GM12872 (cell line): Measurements from ENCODE around the gene NOD2.

ENCODE experiments used
- TF ChIP-seq, protein P1 (sequence below): IDR thresholded peaks from 3 replicates; pipeline ENCODE4 v1.5.1; 2011; ENCODE audit warnings: low read depth, mild to moderate bottlenecking, low read length, moderate library complexity; ENCODE audit not compliant: insufficient read depth

The NOD2 gene

DNA sequence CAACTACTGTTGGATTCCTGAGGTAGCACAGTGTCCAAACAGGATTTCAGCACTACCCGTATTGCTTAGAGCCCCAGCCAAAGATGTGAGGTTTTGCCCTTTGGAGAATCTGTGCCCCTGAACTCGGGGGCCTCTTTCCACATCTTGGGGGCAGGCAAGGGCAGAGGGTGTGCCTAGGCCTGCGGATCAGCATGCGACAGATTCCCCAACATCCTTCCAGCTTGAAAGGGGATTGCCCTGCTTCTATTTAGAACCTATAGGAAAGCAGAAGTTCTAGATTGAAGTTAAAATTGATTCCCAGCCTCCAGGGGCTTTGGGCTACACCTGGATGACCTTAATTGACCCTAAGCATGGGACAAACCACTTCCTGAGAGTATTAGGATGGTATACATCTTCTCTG, 19.6 kb downstream of the NOD2 start:
- TF ChIP-seq, protein P1, sequence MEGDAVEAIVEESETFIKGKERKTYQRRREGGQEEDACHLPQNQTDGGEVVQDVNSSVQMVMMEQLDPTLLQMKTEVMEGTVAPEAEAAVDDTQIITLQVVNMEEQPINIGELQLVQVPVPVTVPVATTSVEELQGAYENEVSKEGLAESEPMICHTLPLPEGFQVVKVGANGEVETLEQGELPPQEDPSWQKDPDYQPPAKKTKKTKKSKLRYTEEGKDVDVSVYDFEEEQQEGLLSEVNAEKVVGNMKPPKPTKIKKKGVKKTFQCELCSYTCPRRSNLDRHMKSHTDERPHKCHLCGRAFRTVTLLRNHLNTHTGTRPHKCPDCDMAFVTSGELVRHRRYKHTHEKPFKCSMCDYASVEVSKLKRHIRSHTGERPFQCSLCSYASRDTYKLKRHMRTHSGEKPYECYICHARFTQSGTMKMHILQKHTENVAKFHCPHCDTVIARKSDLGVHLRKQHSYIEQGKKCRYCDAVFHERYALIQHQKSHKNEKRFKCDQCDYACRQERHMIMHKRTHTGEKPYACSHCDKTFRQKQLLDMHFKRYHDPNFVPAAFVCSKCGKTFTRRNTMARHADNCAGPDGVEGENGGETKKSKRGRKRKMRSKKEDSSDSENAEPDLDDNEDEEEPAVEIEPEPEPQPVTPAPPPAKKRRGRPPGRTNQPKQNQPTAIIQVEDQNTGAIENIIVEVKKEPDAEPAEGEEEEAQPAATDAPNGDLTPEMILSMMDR, result no peak

DNA sequence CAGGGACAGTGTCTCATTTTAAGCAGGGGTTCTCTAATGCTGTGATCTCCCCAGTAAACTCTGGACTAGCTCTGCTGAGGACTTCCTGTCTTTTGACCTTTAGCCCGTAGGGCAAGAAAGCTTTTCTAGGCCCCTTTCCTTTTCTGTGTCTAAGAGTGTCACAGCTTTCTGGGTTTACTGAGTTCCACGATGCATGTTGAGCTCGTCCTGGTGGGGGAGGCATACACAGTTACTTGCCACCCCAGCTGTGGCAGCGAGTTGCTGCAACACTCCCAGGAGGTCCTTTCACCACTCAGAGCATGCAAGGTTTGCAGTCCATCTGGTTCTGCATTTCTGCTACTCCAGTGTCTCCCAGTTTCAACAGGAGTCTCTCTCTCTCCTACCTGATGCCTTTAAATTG, 23.7 kb downstream of the NOD2 start:
- TF ChIP-seq, protein P1, result no peak

DNA sequence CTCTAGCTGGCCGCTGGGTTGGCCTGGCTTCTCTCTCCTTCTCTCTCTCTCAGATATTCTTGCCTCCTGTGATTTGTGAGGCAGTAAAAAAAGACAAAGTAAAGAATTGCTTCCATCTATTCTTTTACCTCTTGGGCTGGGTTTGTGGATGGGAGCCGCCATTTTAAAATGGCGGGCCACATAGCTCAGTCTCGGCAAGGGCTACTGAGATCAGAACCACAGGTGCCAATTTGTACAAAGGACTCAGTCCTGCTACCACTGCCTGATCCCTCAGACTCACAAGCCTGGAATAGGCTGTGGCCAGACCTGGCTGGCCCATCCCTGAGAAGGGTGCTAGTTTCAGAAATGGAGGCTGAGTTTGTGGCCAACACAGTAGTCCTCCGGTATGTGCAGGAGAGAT, 24.1 kb downstream of the NOD2 start:
- TF ChIP-seq, protein P1, result no peak

DNA sequence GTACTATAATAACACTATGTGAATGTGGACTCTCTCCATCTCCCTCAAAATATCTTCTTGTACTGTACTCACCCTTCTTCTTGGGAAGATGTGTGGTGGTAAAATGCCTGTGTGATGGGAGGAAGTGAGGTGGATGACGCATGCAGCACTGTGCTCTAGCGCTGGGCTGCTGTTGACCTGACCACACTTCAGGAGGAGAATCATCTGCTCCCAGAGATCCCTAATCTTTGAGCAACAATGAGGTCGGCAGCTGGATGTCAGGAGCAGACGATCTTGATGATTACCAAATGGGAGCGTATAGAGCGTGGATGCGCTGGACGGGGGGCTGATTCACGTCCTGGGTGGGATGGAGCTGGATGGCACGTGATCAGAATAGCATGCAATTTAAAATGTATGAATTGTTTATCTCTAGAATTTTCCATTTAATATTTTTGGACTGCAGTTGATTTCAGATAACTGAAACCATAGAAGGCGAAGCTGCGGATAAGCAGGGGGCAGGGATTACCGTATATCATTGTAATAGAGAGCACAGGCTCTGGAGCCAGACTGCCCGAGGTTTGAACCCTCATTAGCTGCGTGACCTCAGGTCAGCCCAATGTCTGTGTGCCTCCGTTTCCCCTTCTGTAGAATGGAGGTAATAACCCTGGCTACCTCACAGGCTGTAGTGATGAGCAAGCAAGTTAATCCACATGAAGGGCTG, 24.8 kb downstream of the NOD2 start:
- TF ChIP-seq, protein P1, result no peak

DNA sequence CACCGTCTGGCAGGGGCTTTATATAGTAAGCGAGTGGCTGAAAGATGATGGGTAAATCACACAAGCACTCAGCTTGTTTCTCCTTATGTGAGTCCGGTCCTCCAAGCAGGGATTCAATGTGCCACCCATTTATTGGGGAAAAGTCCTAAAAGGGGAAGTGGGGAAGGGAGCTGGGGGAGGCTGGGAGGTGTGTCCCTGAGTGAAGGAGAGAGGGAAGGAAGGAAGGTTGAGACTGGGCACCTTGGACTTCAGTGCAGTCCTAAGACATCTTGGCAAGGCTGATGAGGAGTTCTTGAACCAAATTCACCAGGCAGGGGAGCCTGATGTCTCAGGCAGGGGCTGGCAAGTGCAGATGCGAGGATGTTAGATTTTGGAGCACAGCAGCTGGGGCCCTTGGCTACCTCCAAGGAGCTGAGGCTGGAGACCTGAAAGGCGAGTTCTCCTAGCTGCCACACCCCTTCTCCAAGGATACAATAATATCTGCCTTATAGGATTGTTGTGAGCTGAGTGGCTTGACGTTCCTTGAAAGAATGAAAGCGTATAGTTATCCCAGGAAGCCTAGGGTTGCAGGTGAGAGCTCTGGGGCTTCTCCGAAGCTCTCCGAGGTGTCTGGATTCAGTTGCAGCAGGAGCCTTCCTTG, 25.5 kb downstream of the NOD2 start:
- TF ChIP-seq, protein P1, result no peak

DNA sequence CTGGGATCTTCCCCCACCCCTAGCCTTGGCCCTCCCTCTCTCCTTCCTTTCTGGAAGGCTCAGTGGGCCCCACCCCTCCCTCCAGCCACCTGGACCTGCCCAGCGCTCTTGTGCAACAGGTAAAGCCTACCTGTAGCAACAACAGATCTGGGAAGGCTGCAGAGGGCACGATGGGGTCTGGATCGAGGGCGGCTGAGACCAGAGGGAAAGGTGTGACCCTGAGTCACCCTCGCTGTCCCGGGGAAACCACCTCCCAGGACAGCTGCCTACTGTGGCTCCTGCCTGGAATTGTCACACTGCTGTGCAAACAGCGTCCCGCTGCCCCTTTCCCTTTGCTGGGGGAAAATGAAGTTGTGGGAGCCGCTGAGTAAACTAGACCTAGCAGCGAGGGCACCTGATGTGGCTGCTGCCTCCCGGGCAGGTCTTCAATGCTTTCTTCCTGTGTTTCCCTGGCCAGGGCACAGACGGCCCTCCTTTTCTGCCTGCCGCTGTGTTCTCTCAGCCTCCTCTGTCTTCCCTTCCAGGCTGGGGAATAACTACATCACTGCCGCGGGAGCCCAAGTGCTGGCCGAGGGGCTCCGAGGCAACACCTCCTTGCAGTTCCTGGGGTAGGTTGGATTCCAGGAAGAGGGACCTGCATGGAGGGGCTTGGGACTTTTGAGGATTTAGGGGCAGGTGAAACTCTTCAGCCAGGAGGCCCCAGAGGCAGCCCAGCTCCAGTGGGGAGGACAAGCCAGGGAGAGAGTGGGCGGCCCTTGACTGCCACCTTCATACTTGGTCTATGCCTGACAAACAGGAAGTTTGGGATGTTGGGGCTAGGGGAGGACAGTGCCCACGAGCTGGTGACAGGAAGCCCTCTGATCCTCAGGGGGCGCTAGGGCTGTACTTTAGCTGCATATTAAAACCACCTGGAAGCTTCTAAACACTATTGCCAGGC, 26.3 kb downstream of the NOD2 start:
- TF ChIP-seq, protein P1, result no peak
